Measurements from ENCODE around the gene ADCY10.

DNA sequence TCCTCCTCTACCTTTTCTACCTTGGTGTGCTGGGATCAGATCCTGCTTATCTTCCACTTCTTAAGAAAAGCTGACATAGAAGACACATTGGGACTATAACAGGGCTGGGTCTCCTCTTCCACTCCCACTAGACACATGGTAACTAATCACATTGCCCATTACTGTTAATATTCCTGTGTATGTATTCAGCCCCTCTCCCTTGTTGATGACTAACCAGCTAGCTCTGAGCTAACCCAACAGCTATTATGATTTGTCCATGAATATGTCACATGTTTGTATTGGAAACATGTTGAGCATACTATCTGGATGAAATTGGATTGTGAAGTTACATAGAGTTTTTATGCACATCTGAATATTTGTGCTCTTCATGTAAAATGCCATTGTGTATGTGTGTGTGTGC, 139.2 kb downstream of the ADCY10 start:
- TF ChIP-seq CTCF (IDR thresholded peaks at IDR 0.05; ENCODE audit: poor library complexity, severe bottlenecking) (no peak), TAF1 (IDR thresholded peaks at IDR 0.05; ENCODE audit: low read depth) (no peak), EP300 (conservative IDR thresholded peaks at IDR 0.05; ENCODE audit: poor library complexity, severe bottlenecking) (no peak), EZH2 (IDR thresholded peaks at IDR 0.05; ENCODE audit: borderline replicate concordance, insufficient read depth, low read length, poor library complexity, severe bottlenecking) (no peak), RAD21 (conservative IDR thresholded peaks at IDR 0.05) (no peak), REST (IDR thresholded peaks at IDR 0.05; ENCODE audit: borderline replicate concordance) (no peak), POLR2AphosphoS5 (IDR thresholded peaks at IDR 0.05) (no peak), SMC3 (conservative IDR thresholded peaks at IDR 0.05; ENCODE audit: poor library complexity) (no peak), MXI1 (conservative IDR thresholded peaks at IDR 0.05; ENCODE audit: poor library complexity, severe bottlenecking) (no peak)

All from neural cell (in vitro differentiated cells).